Heart right ventricle (tissue), 16 donors: ENCODE data around the gene SMPD4. TPM values are rescaled to one million over a fixed set of nuclear protein-coding genes. Genes with fewer than 3 reads are reported as not detected.
"Not testable (repeated sequence)": the region's sequence is repeated elsewhere in the genome, so short reads cannot be mapped to it uniquely, and the experiment has no call there.

Experiments
- ATAC-seq, 8 donors: fragments of 200-7000 bp; cut with Tn5 transposase; one replicate each; pipeline ENCODE4 v1.9.1; 2020; ENCODE audit warnings: mild to moderate bottlenecking in 8 of 8, moderate library complexity in 8 of 8, moderate number of reproducible peaks in 1 of 8
- DNase-seq, 2 donors: peaks; one replicate each; pipeline ENCODE4 v3.0.0-alpha.2; 2020
- H3K27ac ChIP-seq, 10 donors: fragments of 200-600 bp; sonication (generic) in 2 of 10; one replicate each; pipeline versions ENCODE4 v1.5.0 to v1.8.0; 2020 to 2022; ENCODE audit warnings: mild to moderate bottlenecking in 3 of 10
- H3K27me3 ChIP-seq, 7 donors: fragments of 200-600 bp; one replicate each; pipeline ENCODE4 v1.8.0; 2021 to 2022; ENCODE audit warnings: mild to moderate bottlenecking in 2 of 7
- H3K36me3 ChIP-seq, 9 donors: fragments of 200-600 bp; sonication (generic) in 1 of 9; one replicate each; pipeline versions ENCODE4 v1.5.0 to v1.8.0; 2020 to 2022; ENCODE audit warnings: mild to moderate bottlenecking in 2 of 9
- H3K4me1 ChIP-seq, 9 donors: fragments of 200-600 bp; sonication (generic) in 1 of 9; one replicate each; pipeline versions ENCODE4 v1.5.0 to v1.8.0; 2020 to 2022; ENCODE audit warnings: mild to moderate bottlenecking in 4 of 9
- H3K4me3 ChIP-seq, 10 donors: fragments of 200-600 bp; sonication (generic) in 2 of 10; one replicate each; pipeline versions ENCODE4 v1.5.0 to v1.8.0; 2020 to 2022; ENCODE audit warnings: mild to moderate bottlenecking in 7 of 10, moderate library complexity in 2 of 10
- H3K9me3 ChIP-seq, 11 donors: fragments of 200-600 bp in 10 of 11; sonication (generic) in 2 of 11; one replicate each; pipeline versions ENCODE4 v1.5.0 to v1.8.0; 2013 to 2022; ENCODE audit warnings: mild to moderate bottlenecking in 2 of 11, control low read depth in 1 of 11, moderate library complexity in 1 of 11
- WGBS, 2 donors: extraction: QIAGEN DNeasy Blood & Tissue Kit; methylation state at CpG; one replicate each; pipeline ENCODE4 v1.1.7; 2013; ENCODE audit warnings: inconsistent platforms in 1 of 2; 5-methylcytosine and 5-hydroxymethylcytosine counted together
- intact Hi-C, 10 donors: fragments of 100-400 bp; cut with DNase I; formaldehyde crosslinking; loops; one replicate each; pipeline versions ENCODE4 v1.11.1 to v1.14.2; 2022
- polyA plus RNA-seq, 2 donors: library from polyadenylated mRNA; stranded (reverse); fragments of 200-250 nt; gene quantifications; one replicate each; pipeline ENCODE4 v1.2.3, GENCODE V29; 2013
- total RNA-seq, 10 donors: library from RNA; stranded (reverse); fragmentation: NEBNext Ultra II Directional in 3 of 10; extraction: Animal tissue kit (Norgen Biotek cat#: 25700) in 3 of 10; gene quantifications; one replicate each; pipeline versions ENCODE4 v1.2.1 to v1.2.4, GENCODE V29; 2021 to 2023
- TF ChIP-seq, protein P1 (sequence below), 9 donors: fragments of 200-600 bp; sonication (generic) in 2 of 9; IDR thresholded peaks; one replicate each; pipeline versions ENCODE4 v1.5.0 to v1.8.0; 2021 to 2022; ENCODE audit warnings: antibody characterized with exemption in 9 of 9, mild to moderate bottlenecking in 5 of 9, moderate library complexity in 1 of 9
- donor health status: Arrhythmogenic right ventricular cardiomyopathy.
- donor health status: ischemic (EF 13 %, LVEDD 7.1; RV severe dilation, severe dysfunction).
- donor health status: healthy with polysubstance abuse.
- donor health status: DM: no; HTN: yes; CAD: no.
- donor health status: DM: no; HTN: no; CAD: no.
- donor health status: ischemic (EF 25% LVEDD 6.9; RV normal size, moderate dysfunction).
- donor health status: ischemic (EF 25% LVEDD 5.7; RV mildly dilated, moderate dysfunction).
- donor health status: healthy.
- donor health status: DM: yes; HTN: yes; CAD: no.
- donor health status: Ischemic cardiomyopathy.
- donor health status: ischemic (EF 35%, LVEDD 5.7; RV mildly dilated, moderate dysfunction).
- donor health status: nonischemic (EF 11% LVEDD 7.7; RV severe dilation, severe dysfunction).
- donor health status: DM: yes; HTN: yes; CAD: no.
- donor health status: PGD.
- donor health status: ischemic (EF 29% LVEDD 5.4; RV normal size, mild dysfunction).
- donor health status: nonischemic (EF 23%, LVEDD 6.1; RV moderate dilation, normal function).

SMPD4 gene
- total and polyA plus RNA-seq, 12 donors: 21.9 to 60.6 (median 26.6) TPM

DNA sequence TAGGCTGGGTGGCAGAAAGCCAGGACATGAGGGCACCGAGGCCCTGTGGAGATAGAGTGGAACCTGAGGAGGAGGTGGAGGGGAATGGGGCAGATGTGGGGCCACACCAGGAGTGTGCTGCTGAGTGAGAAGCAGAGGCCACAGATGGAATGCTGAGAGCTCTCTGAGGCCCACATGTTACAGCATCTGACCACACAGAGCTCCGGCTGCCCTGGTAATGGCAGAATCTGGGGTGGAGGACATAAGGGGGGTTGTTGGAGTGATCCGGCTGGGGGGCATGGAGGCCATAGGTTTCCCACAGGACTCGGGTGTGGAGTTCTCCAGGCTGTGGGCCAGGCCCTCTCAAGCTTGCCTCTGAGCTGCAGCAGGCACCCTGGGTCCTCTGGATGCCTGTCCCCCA lies 4.5 kb upstream of the SMPD4 start:
- intact Hi-C loops: loop anchor here in 3 of 10 donors (10.0 kb wide), 3 partner anchors 139 to 1299 kb away; no protein-coding TSS in a partner anchor
- H3K4me3 ChIP-seq: no peak overlapping the region
- H3K27me3 ChIP-seq: no peaks in the 10 kb centered on the region
- peaks cover 0 to 17% (median 0%) of the 10 kb centered on the region in 9 donors for H3K36me3 ChIP-seq
- no peaks in the 10 kb centered on the region for H3K9me3 ChIP-seq
- 48 to 57% methylated on average over 4 of the region's 4 CpGs for WGBS, 2 donors
- H3K27ac ChIP-seq: no peak overlapping the region
- peaks cover 8 to 17% (median 12%) of the 10 kb centered on the region in 9 donors for H3K4me1 ChIP-seq
- TF ChIP-seq, protein P1, sequence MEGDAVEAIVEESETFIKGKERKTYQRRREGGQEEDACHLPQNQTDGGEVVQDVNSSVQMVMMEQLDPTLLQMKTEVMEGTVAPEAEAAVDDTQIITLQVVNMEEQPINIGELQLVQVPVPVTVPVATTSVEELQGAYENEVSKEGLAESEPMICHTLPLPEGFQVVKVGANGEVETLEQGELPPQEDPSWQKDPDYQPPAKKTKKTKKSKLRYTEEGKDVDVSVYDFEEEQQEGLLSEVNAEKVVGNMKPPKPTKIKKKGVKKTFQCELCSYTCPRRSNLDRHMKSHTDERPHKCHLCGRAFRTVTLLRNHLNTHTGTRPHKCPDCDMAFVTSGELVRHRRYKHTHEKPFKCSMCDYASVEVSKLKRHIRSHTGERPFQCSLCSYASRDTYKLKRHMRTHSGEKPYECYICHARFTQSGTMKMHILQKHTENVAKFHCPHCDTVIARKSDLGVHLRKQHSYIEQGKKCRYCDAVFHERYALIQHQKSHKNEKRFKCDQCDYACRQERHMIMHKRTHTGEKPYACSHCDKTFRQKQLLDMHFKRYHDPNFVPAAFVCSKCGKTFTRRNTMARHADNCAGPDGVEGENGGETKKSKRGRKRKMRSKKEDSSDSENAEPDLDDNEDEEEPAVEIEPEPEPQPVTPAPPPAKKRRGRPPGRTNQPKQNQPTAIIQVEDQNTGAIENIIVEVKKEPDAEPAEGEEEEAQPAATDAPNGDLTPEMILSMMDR (IDR thresholded peaks at IDR 0.05): no peak
- no peak for DNase-seq
- no peak for ATAC-seq

DNA sequence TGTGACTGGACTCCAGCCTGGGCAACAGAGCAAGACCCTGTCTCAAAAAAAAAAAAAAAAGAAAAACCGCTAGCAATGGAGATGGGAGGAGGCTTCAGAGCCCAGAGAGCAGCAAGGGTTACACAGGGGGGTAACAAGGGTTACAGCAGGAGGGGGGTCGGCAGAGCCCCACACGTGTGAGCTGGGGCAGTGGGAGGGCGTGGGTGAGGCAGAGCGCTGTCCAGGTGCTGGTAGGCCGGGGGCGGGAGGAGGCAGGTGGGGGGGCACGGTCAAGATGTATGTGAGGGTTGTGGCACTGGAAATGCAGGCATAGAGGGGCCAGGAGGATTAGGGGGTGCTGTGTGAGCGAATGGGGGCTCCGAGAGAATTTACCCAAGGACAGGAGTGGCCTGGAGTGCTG lies 4.0 kb upstream of the SMPD4 start:
- intact Hi-C loops: loop anchor here in 3 of 10 donors (10.0 kb wide), 3 partner anchors 139 to 1299 kb away; no protein-coding TSS in a partner anchor
- no peak for ATAC-seq

GRCh38 chr2:130183512-130184373 lies 2.3 kb upstream of the SMPD4 start:
- peak overlapping the region in 9 of 10 donors; percentile 3 to 98 (median 91) for H3K27ac ChIP-seq
- TF ChIP-seq, protein P1 (IDR thresholded peaks at IDR 0.05): no peak
- H3K4me3 ChIP-seq: peak overlapping the region in 9 of 10 donors; percentile 77 to 99 (median 92)
- H3K4me1 ChIP-seq: peaks cover 11 to 29% (median 23%) of the 10 kb centered on the region in 9 donors
- no peaks in the 10 kb centered on the region for H3K9me3 ChIP-seq
- H3K36me3 ChIP-seq: peaks cover 0 to 18% (median 0%) of the 10 kb centered on the region in 9 donors
- DNase-seq (peak; percentile 43 to 57), ATAC-seq (no peak)
- intact Hi-C loops: loop anchor here in 9 of 10 donors (5.0 to 10.0 kb wide), 6 partner anchors 141 to 1301 kb away; partner anchors contain the start of gene IMP4 (in 2 of the 9)
- H3K27me3 ChIP-seq: no peaks in the 10 kb centered on the region
- WGBS, 2 donors: 57 to 58% methylated on average over 26 of the region's 26 CpGs

More for the DNA sequence above, 4.0 kb upstream of the SMPD4 start:
- TF ChIP-seq, protein P1 (IDR thresholded peaks at IDR 0.05): no peak
- DNase-seq: no peak
- H3K4me3 ChIP-seq: no peak overlapping the region
- WGBS, 2 donors: 88 to 89% methylated on average over 10 of the region's 10 CpGs
- H3K9me3 ChIP-seq: no peaks in the 10 kb centered on the region
- no peaks in the 10 kb centered on the region for H3K27me3 ChIP-seq
- H3K27ac ChIP-seq: no peak overlapping the region
- peaks cover 0 to 15% (median 0%) of the 10 kb centered on the region in 9 donors for H3K36me3 ChIP-seq
- H3K4me1 ChIP-seq: peaks cover 11 to 22% (median 17%) of the 10 kb centered on the region in 9 donors

GRCh38 chr2:130182826-130183511 lies 1.6 kb upstream of the SMPD4 start:
- intact Hi-C loops: loop anchor here in 9 of 10 donors (5.0 to 10.0 kb wide), 6 partner anchors 142 to 1302 kb away; partner anchors contain the start of gene IMP4 (in 2 of the 9)
- Histone ChIP-seq H3K4me1 (peaks cover 11 to 29% (median 23%) of the 10 kb centered on the region in 9 donors), H3K27ac (peak overlapping the region; percentile 53 to 98 (median 92)), H3K4me3 (peak overlapping the region; percentile 10 to 99 (median 90)), H3K36me3 (peaks cover 0 to 22% (median 0%) of the 10 kb centered on the region in 9 donors)
- not testable (repeated sequence) for H3K27me3 ChIP-seq, DNase-seq, H3K9me3 ChIP-seq
- WGBS, 2 donors: 34 to 35% methylated on average over 23 of the region's 23 CpGs
- ATAC-seq: peak in 2 of 8 donors; percentile 34 to 46
